ENCODE results near the gene GATAD2B.

GATAD2B gene

DNA sequence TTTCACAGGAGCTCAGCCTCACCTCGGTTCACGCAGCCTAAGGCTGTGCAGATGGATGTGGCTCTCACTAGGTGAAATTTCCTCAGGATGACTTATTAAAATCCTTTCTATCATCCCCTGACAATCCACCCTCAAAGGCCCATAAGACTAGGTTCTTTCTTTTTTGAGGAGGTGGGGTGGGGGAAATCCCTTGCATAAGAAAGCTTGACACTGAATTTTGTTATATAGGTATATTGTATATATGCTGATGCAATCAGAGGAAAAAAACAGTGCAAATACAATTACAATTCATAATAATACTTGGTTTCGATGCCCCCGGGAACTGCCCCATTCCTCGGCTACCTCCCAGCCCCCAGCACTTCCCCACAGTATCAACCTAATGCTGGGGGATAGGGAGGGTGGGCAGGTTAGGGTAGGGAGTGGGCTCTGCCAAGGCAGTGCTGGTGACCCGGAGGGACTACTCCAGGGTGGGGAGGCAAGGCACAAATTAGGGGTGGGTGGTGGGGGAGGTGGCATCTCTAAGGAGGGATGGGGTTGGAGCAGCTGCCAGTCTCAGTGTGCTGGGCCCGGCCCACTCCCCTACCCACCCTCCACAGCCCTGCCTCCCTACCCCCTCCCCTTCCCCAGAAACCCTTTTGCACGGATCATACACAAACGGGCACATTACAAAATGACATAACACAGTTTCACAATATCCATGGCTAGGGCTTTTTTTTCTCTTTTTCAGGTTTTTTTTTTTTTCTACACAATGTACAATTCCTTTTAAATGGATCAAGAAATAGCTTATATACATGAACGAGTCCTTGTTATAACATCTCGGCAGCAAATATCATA lies 116.7 kb downstream of the GATAD2B start:
- DNase-seq, result no peak
- in situ Hi-C loops (cut with MboI; ENCODE audit: low pct_unique_long_range_greater_than_20kb, low sequenced_read_pairs), result loop anchor here (25.0 kb wide), 1 partner anchor 156 kb away; the partner anchor contains the start of genes CREB3L4, CRTC2 and SLC39A1

- in situ Hi-C loops (cut with MboI; ENCODE audit: low pct_unique_long_range_greater_than_20kb, low sequenced_read_pairs), result loop anchor here (25.0 kb wide), 1 partner anchor 157 kb away; the partner anchor contains the start of genes CREB3L4, CRTC2 and SLC39A1
- DNase-seq, result peak; percentile 85
These were observed 117.6 kb downstream of the GATAD2B start for GRCh38 chr1:153805042-153805745.

GRCh38 chr1:153804112-153804511 lies 118.7 kb downstream of the GATAD2B start:
- no peak for DNase-seq
- in situ Hi-C loops (cut with MboI; ENCODE audit: low pct_unique_long_range_greater_than_20kb, low sequenced_read_pairs), result loop anchor here (25.0 kb wide), 1 partner anchor 158 kb away; the partner anchor contains the start of genes CREB3L4, CRTC2 and SLC39A1

DNA sequence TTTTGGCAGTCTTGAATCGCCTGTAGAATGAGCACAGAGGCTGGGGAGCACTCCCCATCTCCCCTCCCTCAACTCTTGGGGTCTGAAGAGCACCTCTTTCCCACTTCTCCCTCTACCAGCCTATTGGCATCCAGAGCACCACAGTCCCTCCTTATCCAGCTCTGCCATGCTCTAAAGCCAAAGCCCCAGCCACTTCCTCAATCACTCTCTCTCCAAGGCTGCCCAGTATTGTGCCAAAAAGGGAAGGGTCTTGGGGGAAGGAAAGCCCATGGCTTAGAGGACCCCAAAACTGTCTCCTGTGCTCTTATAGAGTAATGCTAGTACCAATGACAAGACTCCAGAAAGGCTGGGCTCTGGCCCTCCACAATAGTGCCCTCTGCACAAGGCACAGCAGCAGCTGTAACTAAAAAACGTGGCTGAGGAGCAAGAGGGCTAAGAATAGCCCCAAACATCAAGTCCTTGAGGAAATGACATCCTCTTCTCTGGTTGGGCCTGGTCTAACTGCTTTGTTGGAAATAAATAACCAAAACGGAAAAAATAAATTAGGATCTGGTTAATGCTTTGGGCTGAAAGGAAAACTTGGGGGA lies 119.2 kb downstream of the GATAD2B start:
- DNase-seq, result peak; percentile 48
- in situ Hi-C loops (cut with MboI; ENCODE audit: low pct_unique_long_range_greater_than_20kb, low sequenced_read_pairs), result loop anchor here (25.0 kb wide), 1 partner anchor 159 kb away; the partner anchor contains the start of genes CREB3L4, CRTC2 and SLC39A1

GRCh38 chr1:153801786-153802697 lies 120.7 kb downstream of the GATAD2B start:
- in situ Hi-C loops (cut with MboI; ENCODE audit: low pct_unique_long_range_greater_than_20kb, low sequenced_read_pairs), result loop anchor here (25.0 kb wide), 1 partner anchor 160 kb away; the partner anchor contains the start of genes CREB3L4, CRTC2 and SLC39A1
- no peak for DNase-seq

DNA sequence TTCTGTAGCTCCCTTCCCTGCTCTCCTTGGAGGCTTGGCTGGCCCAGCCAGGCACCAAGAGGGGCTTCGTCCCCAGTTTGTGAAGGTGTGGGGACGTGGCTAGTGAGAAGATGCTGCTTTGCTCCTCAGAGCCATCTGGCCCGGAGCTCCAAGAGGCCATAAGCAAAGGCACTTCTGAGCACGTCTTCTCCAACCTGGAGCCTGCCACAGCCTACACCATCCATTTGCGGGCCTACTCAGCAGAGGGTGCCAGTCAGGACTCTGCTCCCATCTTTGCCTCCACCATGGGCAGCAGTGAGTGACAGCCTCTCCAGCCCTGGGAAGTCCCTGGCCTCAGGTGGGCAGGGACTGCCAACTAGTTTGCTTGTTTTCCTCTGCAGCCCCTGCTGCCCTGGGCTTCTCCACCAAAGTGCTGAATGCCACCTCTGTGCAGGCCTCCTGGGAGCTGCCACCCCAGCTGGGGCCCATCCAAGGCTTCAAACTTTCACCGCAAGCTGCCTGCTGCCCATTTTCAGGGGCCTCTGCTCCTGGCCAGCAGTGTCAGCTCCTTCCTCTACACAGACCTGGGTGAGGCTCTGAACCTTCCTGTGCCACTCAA lies 121.6 kb downstream of the GATAD2B start:
- no peak for DNase-seq
- in situ Hi-C loops (cut with MboI; ENCODE audit: low pct_unique_long_range_greater_than_20kb, low sequenced_read_pairs), result loop anchor here (25.0 kb wide), 1 partner anchor 161 kb away; the partner anchor contains the start of genes CREB3L4, CRTC2 and SLC39A1

DNA sequence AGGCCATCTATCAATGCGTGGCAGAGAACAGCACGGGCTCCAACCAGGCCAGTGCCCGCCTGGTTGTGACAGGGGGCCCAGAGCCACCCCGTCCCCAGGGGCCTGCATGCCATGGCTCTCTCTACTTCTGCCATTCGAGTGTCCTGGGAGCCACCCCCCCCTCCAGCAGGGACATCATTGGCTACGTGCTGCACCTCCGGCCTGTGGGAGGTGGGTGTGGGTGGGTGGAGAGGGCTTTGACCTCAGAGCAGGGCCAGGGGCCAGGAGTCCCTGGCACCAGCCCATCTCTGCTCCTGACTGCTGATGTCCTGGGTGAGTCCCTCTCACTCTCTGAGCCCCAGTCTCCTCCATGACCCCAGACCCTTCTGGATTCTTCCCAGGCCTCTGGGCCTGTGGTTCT lies 122.3 kb downstream of the GATAD2B start:
- in situ Hi-C loops (cut with MboI; ENCODE audit: low pct_unique_long_range_greater_than_20kb, low sequenced_read_pairs), result loop anchor here (25.0 kb wide), 1 partner anchor 162 kb away; the partner anchor contains the start of genes CREB3L4, CRTC2 and SLC39A1
- DNase-seq, result no peak

DNA sequence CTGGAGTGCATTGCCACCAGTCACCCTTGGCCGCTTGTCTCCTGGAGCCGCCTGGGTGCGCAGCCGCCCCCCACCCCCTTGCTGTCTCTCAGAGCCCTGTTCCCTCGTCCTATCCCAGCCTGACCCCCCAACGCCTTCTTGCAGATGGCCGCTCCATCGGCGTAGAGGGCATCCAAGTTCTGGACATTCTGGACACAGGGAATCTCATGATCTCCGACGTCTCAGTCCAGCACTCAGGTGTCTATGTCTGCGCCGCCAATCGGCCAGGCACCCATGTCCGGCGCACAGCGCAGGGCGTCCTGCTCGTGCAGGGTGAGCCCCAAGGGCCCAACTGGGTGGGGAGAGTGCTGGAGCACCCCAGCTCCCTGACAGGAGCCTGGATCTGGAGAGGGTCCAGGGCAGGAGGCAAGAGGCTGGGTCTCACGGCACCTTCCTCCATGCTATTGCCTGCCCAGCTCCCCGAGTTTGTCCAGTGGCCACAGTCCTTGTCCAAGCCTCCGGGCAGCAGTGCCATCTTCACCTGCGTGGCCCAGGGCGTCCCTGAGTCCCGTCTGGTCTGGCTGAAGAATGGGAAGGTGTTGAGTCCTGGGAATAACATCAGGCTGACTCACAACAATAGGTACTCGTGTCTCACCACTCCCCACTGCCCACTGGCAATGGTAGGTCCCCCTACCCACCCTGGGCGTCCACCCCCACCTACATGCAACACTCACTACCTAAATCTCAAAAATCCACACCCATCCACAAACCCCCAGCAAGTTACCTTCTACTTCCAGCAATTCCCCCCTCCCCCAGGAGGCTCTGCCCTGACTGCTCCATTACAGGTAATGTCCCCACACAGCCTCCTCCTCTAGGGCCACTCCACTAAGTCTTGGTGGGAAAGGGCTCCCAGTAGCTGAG lies 123.0 kb downstream of the GATAD2B start:
- no peak for DNase-seq
- in situ Hi-C loops (cut with MboI; ENCODE audit: low pct_unique_long_range_greater_than_20kb, low sequenced_read_pairs), result loop anchor here (25.0 kb wide), 1 partner anchor 162 kb away; the partner anchor contains the start of genes CREB3L4, CRTC2 and SLC39A1

DNA sequence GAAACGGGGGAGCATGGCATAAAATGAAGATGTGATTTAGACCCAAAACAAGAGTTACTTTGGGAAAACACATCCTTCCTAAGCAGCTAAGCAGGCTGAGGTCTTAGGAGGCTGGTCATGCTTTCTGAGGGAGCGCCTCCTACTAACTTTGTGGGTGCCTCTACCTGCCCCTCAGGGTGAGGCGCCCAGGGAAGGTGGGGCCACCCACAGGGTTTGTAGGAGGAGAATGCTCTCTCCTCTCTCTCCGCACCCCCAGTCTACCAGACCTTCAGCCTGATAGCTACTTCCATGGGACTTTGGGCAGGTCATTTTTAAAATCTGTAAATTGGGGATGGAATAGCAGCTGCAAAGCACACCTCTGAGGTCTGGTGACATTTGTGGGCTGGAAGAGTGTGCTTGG lies 123.8 kb downstream of the GATAD2B start:
- no peak for DNase-seq
- in situ Hi-C loops (cut with MboI; ENCODE audit: low pct_unique_long_range_greater_than_20kb, low sequenced_read_pairs), result no loop called here

DNA sequence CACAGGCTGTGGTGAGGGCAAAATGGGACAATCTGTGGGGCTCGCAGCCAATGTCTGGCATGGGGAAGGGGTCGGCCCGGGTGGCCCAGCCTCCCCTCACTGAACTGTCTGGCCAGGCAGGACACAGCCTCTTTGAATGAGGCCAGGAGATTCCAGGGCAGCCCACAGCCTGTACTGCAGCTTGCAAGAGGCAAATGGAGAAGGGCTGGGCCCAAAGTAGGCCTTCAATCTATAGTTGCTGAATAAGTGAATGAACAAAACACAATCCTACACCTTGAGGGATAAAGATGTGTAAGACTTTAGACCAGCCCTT lies 124.3 kb downstream of the GATAD2B start:
- in situ Hi-C loops (cut with MboI; ENCODE audit: low pct_unique_long_range_greater_than_20kb, low sequenced_read_pairs), result no loop called here
- DNase-seq, result no peak

- DNase-seq, result peak; percentile 73
- in situ Hi-C loops (cut with MboI; ENCODE audit: low pct_unique_long_range_greater_than_20kb, low sequenced_read_pairs), result no loop called here
These were observed 125.7 kb downstream of the GATAD2B start for GRCh38 chr1:153796786-153797659.

DNA sequence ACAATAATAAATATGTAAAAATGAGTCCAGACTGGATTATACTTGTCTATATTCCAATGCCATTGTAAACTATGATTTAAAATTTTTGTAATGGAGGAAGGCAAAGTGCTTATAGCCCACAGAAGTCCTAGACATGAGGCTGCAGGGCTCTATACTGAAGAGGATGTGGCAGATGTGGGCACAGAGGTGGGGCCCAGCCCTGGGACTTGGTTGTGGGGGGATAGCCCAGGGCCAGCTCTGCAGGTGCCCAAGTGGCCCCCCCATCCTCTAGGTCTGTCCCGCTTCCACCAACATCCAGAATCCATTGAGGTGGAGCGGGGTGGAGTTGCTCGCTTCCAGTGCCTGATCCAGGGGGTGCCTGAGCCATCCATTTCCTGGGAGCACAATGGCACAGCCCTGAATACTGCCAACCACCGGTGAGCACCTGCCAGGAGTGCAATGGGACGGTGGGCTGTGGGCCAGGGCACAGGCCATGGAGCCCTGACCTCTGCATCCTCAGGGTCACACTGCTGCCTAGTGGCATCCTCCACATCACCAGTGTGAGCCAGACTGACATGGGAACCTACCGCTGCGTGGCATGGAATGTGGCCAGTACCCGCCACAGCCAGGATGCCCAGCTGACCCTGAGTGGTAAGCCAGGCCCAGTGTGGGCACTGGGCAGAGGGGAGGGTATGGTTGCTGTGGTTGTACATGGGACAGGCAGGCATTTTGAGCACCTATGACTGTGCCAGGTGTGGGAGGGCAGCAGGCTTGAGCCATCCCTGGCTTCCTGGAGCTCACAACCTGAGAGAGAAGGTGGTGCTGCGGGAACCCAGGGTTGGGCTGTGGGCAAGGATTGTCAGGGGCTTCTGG lies 126.6 kb downstream of the GATAD2B start:
- in situ Hi-C loops (cut with MboI; ENCODE audit: low pct_unique_long_range_greater_than_20kb, low sequenced_read_pairs), result no loop called here

GRCh38 chr1:153795330-153795837 lies 127.4 kb downstream of the GATAD2B start:
- DNase-seq, result no peak
- in situ Hi-C loops (cut with MboI; ENCODE audit: low pct_unique_long_range_greater_than_20kb, low sequenced_read_pairs), result no loop called here

More for the DNA sequence above, 126.6 kb downstream of the GATAD2B start:
- no peak for DNase-seq

DNA sequence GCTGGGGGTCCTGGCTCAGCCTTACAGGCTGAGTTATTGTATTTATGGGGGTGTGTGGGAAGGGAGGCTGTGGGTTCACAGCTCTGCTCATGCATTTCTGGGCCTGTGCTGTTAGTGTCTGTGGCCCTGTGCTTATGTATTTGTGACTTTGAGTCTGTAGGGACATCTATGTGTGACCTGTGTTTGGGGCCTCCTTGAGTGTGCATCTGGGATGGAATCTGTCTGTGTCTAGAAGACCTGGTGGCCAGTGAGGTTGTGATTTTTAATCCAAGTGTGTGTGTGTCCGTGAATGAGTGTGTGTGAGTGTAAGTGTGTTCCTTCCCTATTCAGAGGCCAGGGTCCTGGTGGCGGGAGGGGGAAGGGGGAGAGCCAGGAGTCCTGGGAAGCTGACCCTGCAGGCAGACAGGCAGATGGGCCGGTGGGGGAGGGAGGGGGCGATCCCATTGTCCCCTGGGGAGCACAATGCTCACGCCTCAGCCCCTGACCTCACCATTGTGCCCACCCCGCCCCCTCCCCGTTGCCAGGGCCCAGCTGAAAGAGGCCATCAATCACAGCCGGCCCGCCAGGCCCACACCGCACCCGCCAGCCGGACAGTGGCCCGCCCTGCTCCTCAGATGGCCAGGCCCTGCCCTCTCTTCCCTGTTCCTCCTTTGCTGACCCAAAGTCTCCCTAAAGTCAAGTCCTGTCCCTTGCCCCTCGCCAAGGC lies 128.0 kb downstream of the GATAD2B start:
- no peak for DNase-seq
- in situ Hi-C loops (cut with MboI; ENCODE audit: low pct_unique_long_range_greater_than_20kb, low sequenced_read_pairs), result no loop called here

Measured in KBM-7 (cell line).